ENCODE results near the gene CMKLR1. TPM values are rescaled to one million over a fixed set of nuclear protein-coding genes. Genes with fewer than 3 reads are reported as not detected.

Gene CMKLR1
- total and polyA plus RNA-seq, 9 of the 15 experiments (the other 6 are each of a cell fraction or from before 2014, with no cell fraction given) = 0.11 to 1.4 (median 0.20) TPM

DNA sequence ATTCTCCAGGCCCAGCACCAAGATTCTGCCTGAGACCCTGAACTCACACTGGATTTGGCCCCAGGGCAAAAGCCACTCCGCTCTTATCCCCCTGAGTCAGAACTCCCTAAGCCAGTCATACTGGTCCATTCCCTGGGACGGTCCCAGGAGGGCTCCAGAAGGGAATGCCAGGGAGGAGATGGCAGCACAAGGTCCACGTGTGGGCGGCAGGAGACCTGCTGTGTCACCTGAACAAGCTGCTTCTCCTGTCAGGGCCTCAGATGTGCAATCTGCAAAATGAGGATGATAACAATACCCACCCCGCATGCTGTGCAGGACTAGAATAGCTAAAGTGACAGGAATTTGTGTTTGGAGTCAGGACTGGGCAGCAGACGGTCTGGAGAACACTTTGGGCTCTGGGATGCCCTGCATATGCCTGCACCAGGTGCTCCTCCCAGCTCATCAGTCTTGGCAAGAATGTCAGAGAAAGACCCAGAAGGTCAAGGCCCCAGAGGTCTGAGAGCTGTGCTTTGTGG is 40.3 kb downstream of the CMKLR1 start:
- TF ChIP-seq ZNF217 (CRISPR knock-in tag; IDR thresholded peaks at IDR 0.05) = no peak
- TF ChIP-seq BCOR (IDR thresholded peaks at IDR 0.05) = no peak
- TF ChIP-seq ZBTB8A (IDR thresholded peaks at IDR 0.05; ENCODE audit: partially characterized antibody) = no peak
- TF ChIP-seq, protein P1, sequence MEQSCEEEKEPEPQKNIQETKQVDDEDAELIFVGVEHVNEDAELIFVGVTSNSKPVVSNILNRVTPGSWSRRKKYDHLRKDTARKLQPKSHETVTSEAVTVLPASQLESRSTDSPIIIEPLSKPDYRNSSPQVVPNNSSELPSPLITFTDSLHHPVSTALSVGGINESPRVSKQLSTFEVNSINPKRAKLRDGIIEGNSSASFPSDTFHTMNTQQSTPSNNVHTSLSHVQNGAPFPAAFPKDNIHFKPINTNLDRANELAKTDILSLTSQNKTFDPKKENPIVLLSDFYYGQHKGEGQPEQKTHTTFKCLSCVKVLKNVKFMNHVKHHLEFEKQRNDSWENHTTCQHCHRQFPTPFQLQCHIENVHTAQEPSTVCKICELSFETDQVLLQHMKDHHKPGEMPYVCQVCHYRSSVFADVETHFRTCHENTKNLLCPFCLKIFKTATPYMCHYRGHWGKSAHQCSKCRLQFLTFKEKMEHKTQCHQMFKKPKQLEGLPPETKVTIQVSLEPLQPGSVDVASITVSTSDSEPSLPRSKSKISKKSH (CRISPR knock-in tag; IDR thresholded peaks at IDR 0.05) = no peak
- TF ChIP-seq, protein P2, sequence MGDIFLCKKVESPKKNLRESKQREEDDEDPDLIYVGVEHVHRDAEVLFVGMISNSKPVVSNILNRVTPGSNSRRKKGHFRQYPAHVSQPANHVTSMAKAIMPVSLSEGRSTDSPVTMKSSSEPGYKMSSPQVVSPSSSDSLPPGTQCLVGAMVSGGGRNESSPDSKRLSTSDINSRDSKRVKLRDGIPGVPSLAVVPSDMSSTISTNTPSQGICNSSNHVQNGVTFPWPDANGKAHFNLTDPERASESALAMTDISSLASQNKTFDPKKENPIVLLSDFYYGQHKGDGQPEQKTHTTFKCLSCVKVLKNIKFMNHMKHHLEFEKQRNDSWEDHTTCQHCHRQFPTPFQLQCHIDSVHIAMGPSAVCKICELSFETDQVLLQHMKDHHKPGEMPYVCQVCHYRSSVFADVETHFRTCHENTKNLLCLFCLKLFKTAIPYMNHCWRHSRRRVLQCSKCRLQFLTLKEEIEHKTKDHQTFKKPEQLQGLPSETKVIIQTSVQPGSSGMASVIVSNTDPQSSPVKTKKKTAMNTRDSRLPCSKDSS (IDR thresholded peaks at IDR 0.05; ENCODE audit: low read depth, partially characterized antibody) = no peak
- TF ChIP-seq ELF2 (CRISPR knock-in tag; IDR thresholded peaks at IDR 0.05) = no peak
- no peak for TF ChIP-seq RBM14 (IDR thresholded peaks at IDR 0.05; ENCODE audit: borderline replicate concordance, insufficient read depth, low read depth, low read length)
- no peak for TF ChIP-seq MYC (IDR thresholded peaks at IDR 0.05; ENCODE audit: low read depth, low read length)
- TF ChIP-seq MYC (CRISPR knock-in tag; IDR thresholded peaks at IDR 0.05; ENCODE audit: borderline replicate concordance, low read depth) = no peak
- H3K9me1 ChIP-seq (ENCODE audit: control insufficient read depth, insufficient read depth, low read length) = no peaks in the 10 kb centered on the region
- in situ Hi-C loops (cut with MboI) (no loop called here), intact Hi-C loops (cut with micrococcal nuclease) (no loop called here)
- no TSS peak for BruUV-seq (replicated peaks)
- no peak overlapping the region for H3K27ac ChIP-seq (ENCODE audit: extremely low read depth, low read depth, low read length)
- H3K4me2 ChIP-seq (ENCODE audit: insufficient read depth, low read length) = no peak overlapping the region
- FAIRE-seq = no peak
- H3K9me3 ChIP-seq (replicated peaks; ENCODE audit: control insufficient read depth, insufficient read depth, low read depth, low read length) = no peaks in the 10 kb centered on the region
- H4K20me1 ChIP-seq (replicated peaks; ENCODE audit: control insufficient read depth, insufficient read depth, low read length) = peaks cover 5% of the 10 kb centered on the region; the same call in 1 of the 2 replicates
- H3K79me2 ChIP-seq (ENCODE audit: control insufficient read depth, insufficient read depth, low read length) = no peaks in the 10 kb centered on the region
- H3K36me3 ChIP-seq (ENCODE audit: control insufficient read depth, insufficient read depth, low read length) = no peaks in the 10 kb centered on the region
- no peak overlapping the region for H2AFZ ChIP-seq (ENCODE audit: low read depth, low read length)
- H3K27me3 ChIP-seq (ENCODE audit: control insufficient read depth in 2 of 2, insufficient read depth in 2 of 2, low read length in 2 of 2) = peaks cover 18 to 25% of the 10 kb centered on the region in 2 experiments
- ChIA-PET CTCF (ENCODE audit: low intra/inter-chr PET ratio) (no interaction called here), POLR2A (no interaction called here)
- no peak for ATAC-seq
- H3K4me3 ChIP-seq = no peak overlapping the region
- no peak overlapping the region for H3K9ac ChIP-seq (ENCODE audit: insufficient read depth in 1 of 2, low read depth in 2 of 2, low read length in 2 of 2)
- no peak for DNase-seq (ENCODE audit: extremely low read depth in 1 of 4, low spot score in 3 of 4)
- H3K4me1 ChIP-seq (replicated peaks in 1 of 2; ENCODE audit: control insufficient read depth in 2 of 2, insufficient read depth in 2 of 2, low read length in 2 of 2) = peaks cover 0 to 4% of the 10 kb centered on the region in 2 experiments; a peak in 1 of 5 replicates
- WGBS (ENCODE audit: insufficient coverage, low coverage, missing lambda C conversion rate) = 2% methylated on average over 6 of the region's 6 CpGs

Data from K562 (cell line).